DOHH2 (cell line): ENCODE measurements around the gene BNIP2.

Experiments used
- EZH2phosphoT487 ChIP-seq: fragments of 200-600 bp; sonication (generic); IDR thresholded peaks from 2 replicates; pipeline ENCODE4 v1.6.1; 2017; ENCODE audit warnings: borderline replicate concordance, mild to moderate bottlenecking, antibody characterized with exemption, low read length, moderate library complexity, mixed read lengths
- TF ChIP-seq, protein P1 (sequence below): fragments of 200-600 bp; sonication (generic); IDR thresholded peaks from one replicate; pipeline ENCODE4 v1.5.1; 2014; ENCODE audit warnings: antibody characterized with exemption, mild to moderate bottlenecking, low read depth, low read length; ENCODE audit not compliant: poor library complexity, severe bottlenecking

DNA sequence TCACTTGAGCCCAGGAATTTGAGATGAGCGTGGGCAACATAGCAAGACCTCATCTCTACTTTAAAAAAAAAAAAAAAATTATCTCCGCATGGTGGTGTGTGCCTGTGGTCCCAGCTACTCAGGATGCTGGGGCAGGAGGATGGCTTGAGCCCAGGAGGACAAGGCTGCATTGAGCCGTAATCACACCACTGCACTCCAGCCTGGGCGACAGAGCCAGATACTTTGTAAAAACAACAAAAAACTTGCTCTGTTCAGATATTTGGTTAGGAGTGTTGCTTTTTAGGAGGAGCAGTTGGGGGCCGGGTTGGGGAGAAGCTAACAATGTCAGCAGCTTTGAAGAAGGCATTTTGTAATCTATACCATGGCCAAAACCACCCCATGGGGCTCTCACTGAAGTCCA lies 73.5 kb downstream of the BNIP2 start:
- TF ChIP-seq, protein P1, sequence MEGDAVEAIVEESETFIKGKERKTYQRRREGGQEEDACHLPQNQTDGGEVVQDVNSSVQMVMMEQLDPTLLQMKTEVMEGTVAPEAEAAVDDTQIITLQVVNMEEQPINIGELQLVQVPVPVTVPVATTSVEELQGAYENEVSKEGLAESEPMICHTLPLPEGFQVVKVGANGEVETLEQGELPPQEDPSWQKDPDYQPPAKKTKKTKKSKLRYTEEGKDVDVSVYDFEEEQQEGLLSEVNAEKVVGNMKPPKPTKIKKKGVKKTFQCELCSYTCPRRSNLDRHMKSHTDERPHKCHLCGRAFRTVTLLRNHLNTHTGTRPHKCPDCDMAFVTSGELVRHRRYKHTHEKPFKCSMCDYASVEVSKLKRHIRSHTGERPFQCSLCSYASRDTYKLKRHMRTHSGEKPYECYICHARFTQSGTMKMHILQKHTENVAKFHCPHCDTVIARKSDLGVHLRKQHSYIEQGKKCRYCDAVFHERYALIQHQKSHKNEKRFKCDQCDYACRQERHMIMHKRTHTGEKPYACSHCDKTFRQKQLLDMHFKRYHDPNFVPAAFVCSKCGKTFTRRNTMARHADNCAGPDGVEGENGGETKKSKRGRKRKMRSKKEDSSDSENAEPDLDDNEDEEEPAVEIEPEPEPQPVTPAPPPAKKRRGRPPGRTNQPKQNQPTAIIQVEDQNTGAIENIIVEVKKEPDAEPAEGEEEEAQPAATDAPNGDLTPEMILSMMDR, result no peak
- TF ChIP-seq EZH2phosphoT487, result no peak
